Gastroesophageal sphincter (tissue), 4 donors: ENCODE measurements around the gene CCR2. TPM values are rescaled to one million over a fixed set of nuclear protein-coding genes. Genes with fewer than 3 reads are reported as not detected.
A peak's percentile ranks its signal among the peaks of the same experiment; 100 is the strongest.

Experiments
- ATAC-seq: fragments of 150-250 bp; one replicate; pipeline ENCODE4 v1.9.1; 2016; ENCODE audit warnings: mild to moderate bottlenecking, moderate library complexity
- H3K27ac ChIP-seq, 4 donors: fragments of 200-600 bp; sonication (generic) in 3 of 4; 1 replicate in 3 of 4; 2 replicates in 1 of 4; pipeline ENCODE4 v1.5.1; 2016 to 2019
- H3K27me3 ChIP-seq: fragments of 200-600 bp; sonication (generic); one replicate; pipeline ENCODE4 v1.5.1; 2019
- H3K36me3 ChIP-seq, 2 donors: fragments of 200-600 bp; sonication (generic); one replicate each; pipeline ENCODE4 v1.5.1; 2019; ENCODE audit warnings: control low read depth in 1 of 2
- H3K4me1 ChIP-seq, 3 donors: fragments of 200-600 bp; sonication (generic); 1 replicate in 2 of 3; 2 replicates in 1 of 3; pipeline ENCODE4 v1.5.1; 2016 to 2019; ENCODE audit warnings: control low read depth in 2 of 3
- H3K4me3 ChIP-seq, 2 donors: fragments of 200-600 bp; sonication (generic); one replicate each; pipeline ENCODE4 v1.5.1; 2019; ENCODE audit warnings: mild to moderate bottlenecking in 1 of 2, moderate library complexity in 1 of 2
- H3K9me3 ChIP-seq, 3 donors: fragments of 200-600 bp; sonication (generic); one replicate each; pipeline ENCODE4 v1.5.1; 2017 to 2019; ENCODE audit warnings: control low read depth in 2 of 3
- EP300 ChIP-seq: sonication (generic); formaldehyde crosslinking; IDR thresholded peaks from one replicate; pipeline ENCODE4 v1.6.1; 2017; ENCODE audit warnings: antibody characterized with exemption, mild to moderate bottlenecking
- POLR2A ChIP-seq, 2 donors: fragments of 450-650 bp; IDR thresholded peaks; one replicate each; pipeline ENCODE4 v1.6.1; 2017; ENCODE audit warnings: antibody characterized with exemption in 2 of 2, mild to moderate bottlenecking in 2 of 2, moderate library complexity in 1 of 2
- POLR2AphosphoS5 ChIP-seq: sonication (generic); formaldehyde crosslinking; IDR thresholded peaks from one replicate; pipeline ENCODE4 v1.6.1; 2017; ENCODE audit warnings: antibody characterized with exemption
- WGBS, 2 donors: methylation state at CpG; one replicate each; pipeline ENCODE4 v1.1.5; 2018; ENCODE audit warnings: low coverage in 1 of 2; 5-methylcytosine and 5-hydroxymethylcytosine counted together
- total RNA-seq, 4 donors: library from RNA; depleted of rRNA; stranded (reverse); fragments of >200 nt; gene quantifications; one replicate each; pipeline ENCODE4 v1.1.0, GENCODE V29; 2016
- TF ChIP-seq, protein P1 (sequence below), 4 experiments: fragments of 200-600 bp in 2 of 4; fragments of 450-650 bp in 2 of 4; sonication (generic) in 1 of 4; IDR thresholded peaks; one replicate each; pipeline ENCODE4 v1.5.1; 2017 to 2019; ENCODE audit warnings: antibody characterized with exemption in 4 of 4, mild to moderate bottlenecking in 2 of 4, moderate library complexity in 2 of 4

CCR2 gene
- total RNA-seq, 4 donors from 2014 or later: 0.77 to 3.9 (median 1.9) TPM

DNA sequence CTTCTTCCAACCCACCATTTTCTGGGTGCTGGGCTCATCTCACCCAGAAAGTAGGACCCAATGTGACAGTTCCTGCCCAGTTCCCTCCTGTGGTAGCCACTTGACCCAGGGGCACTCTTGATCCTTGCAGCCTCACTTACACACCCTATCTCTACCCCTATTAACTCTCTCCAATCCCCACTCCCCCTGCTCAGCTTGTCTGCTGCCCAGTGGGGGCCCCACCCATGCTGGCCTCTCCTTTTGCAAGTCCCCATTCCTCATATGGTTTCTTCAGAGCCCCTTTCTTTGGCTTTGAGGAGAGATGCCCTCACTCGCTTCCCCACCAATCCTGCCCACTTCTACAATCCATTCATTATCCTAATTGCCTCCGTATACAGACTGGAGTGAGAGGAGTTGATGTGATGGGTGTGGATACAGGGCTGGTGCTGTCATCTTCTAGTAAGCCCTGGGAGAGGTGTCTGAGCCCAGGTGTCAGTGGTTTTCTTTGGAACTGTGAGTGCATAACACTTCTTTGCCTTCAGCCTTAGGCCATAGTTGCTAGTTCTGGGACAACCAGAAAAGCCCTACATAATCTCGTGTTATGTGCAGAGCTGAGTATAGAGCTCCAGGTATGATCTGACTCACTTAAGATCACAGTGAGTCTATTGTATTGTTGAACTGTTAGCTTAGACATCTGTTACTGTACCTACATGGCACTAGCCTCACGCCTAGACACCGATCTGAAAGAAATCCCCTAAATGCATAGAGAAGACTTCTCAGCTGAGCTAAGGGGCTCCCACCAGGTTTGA, 12.0 kb downstream of the CCR2 start:
- Histone ChIP-seq H3K27me3 (peaks cover 41% of the 10 kb centered on the region), H3K9me3 (no peaks in the 10 kb centered on the region), H3K27ac (no peak overlapping the region), H3K4me3 (no peak overlapping the region), H3K36me3 (no peaks in the 10 kb centered on the region), H3K4me1 (no peaks in the 10 kb centered on the region)
- WGBS, 2 donors: 87 to 100% methylated on average over 1 to 3 of the region's 5 CpGs
- TF ChIP-seq POLR2A (IDR thresholded peaks at IDR 0.05): no peak
- TF ChIP-seq POLR2AphosphoS5: no peak
- TF ChIP-seq, protein P1, sequence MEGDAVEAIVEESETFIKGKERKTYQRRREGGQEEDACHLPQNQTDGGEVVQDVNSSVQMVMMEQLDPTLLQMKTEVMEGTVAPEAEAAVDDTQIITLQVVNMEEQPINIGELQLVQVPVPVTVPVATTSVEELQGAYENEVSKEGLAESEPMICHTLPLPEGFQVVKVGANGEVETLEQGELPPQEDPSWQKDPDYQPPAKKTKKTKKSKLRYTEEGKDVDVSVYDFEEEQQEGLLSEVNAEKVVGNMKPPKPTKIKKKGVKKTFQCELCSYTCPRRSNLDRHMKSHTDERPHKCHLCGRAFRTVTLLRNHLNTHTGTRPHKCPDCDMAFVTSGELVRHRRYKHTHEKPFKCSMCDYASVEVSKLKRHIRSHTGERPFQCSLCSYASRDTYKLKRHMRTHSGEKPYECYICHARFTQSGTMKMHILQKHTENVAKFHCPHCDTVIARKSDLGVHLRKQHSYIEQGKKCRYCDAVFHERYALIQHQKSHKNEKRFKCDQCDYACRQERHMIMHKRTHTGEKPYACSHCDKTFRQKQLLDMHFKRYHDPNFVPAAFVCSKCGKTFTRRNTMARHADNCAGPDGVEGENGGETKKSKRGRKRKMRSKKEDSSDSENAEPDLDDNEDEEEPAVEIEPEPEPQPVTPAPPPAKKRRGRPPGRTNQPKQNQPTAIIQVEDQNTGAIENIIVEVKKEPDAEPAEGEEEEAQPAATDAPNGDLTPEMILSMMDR (IDR thresholded peaks at IDR 0.05): no peak
- no peak for TF ChIP-seq EP300
- ATAC-seq: no peak

DNA sequence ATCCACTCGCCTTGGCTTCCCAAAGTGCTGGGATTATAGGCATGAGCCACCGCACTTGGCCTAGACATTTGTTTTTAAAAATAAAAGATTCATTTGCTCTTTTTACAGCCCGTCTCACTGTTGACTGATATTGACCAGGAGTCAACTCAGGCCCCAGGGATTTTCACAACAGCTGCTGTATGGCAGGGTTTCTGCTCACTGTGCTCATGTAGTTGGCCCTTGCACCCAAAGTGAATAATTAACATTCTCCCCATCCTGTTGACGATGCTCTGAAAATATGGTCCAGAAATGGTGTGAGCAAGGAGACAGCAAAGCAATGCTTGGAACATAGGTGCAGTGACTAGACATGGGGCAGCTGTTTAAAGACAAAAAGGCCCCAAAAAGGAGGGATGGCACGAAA, 13.9 kb downstream of the CCR2 start:
- peaks cover 52% of the 10 kb centered on the region for H3K27me3 ChIP-seq
- ATAC-seq: no peak
- TF ChIP-seq EP300: no peak
- TF ChIP-seq POLR2A (IDR thresholded peaks at IDR 0.05): no peak
- no peak for TF ChIP-seq POLR2AphosphoS5
- TF ChIP-seq, protein P1 (IDR thresholded peaks at IDR 0.05): no peak
- H3K9me3 ChIP-seq: no peaks in the 10 kb centered on the region
- no peaks in the 10 kb centered on the region for H3K36me3 ChIP-seq
- no peaks in the 10 kb centered on the region for H3K4me1 ChIP-seq
- no peak overlapping the region for H3K4me3 ChIP-seq
- WGBS, 2 donors: 67 to 100% methylated on average over 1 to 5 of the region's 5 CpGs
- no peak overlapping the region for H3K27ac ChIP-seq

DNA sequence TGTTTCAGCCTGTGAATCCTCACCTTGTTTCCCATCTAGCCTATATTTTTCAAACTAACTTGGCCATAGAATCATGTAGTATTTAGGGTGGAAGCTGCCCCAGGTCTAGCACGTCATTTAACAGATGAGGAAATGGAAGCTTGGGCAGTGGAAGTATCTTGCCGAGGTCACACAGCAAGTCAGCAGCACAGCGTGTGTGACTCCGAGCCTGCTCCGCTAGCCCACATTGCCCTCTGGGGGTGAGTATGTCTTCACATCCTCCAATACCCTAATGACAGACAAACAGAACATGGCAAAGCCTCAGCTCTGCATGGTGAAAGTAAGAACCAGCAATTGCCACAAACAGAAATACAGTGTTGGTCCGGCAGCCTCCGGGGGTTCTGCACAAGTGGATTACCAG, 14.7 kb downstream of the CCR2 start:
- peak; percentile 78 for ATAC-seq
- Histone ChIP-seq H3K4me1 (no peaks in the 10 kb centered on the region), H3K4me3 (no peak overlapping the region), H3K9me3 (no peaks in the 10 kb centered on the region), H3K27me3 (peaks cover 60% of the 10 kb centered on the region), H3K36me3 (no peaks in the 10 kb centered on the region), H3K27ac (no peak overlapping the region)
- WGBS, 2 donors: 68% methylated on average over 6 of the region's 7 CpGs; no CpG with 5 or more reads in 1 of the 2 donors
- TF ChIP-seq POLR2A (IDR thresholded peaks at IDR 0.05): no peak
- TF ChIP-seq EP300: no peak
- TF ChIP-seq, protein P1 (IDR thresholded peaks at IDR 0.05): peak in 1 of 4 experiments; percentile 32
- TF ChIP-seq POLR2AphosphoS5: no peak

DNA sequence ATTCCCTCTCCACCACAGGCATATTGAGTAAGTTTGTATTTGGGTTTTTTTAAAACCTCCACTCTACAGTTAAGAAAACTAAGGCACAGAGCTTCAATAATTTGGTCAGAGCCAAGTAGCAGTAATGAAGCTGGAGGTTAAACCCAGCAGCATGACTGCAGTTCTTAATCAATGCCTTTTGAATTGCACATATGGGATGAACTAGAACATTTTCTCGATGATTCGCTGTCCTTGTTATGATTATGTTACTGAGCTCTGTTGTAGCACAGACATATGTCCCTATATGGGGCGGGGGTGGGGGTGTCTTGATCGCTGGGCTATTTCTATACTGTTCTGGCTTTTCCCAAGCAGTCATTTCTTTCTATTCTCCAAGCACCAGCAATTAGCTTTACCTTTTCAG, 15.2 kb downstream of the CCR2 start:
- Histone ChIP-seq H3K4me3 (no peak overlapping the region), H3K4me1 (no peaks in the 10 kb centered on the region), H3K27me3 (peaks cover 63% of the 10 kb centered on the region), H3K9me3 (no peaks in the 10 kb centered on the region), H3K36me3 (no peaks in the 10 kb centered on the region), H3K27ac (no peak overlapping the region)
- no peak for ATAC-seq
- TF ChIP-seq, protein P1 (IDR thresholded peaks at IDR 0.05): no peak
- 73 to 91% methylated on average over 4 of the region's 4 CpGs for WGBS, 2 donors

DNA sequence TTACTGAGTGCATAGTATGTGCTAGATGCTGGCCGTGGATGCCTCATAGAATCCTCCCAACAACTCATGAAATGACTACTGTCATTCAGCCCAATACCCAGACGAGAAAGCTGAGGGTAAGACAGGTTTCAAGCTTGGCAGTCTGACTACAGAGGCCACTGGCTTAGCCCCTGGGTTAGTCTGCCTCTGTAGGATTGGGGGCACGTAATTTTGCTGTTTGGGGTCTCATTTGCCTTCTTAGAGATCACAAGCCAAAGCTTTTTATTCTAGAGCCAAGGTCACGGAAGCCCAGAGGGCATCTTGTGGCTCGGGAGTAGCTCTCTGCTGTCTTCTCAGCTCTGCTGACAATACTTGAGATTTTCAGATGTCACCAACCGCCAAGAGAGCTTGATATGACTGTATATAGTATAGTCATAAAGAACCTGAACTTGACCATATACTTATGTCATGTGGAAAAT, 15.8 kb downstream of the CCR2 start:
- no peak for ATAC-seq
- 67 to 71% methylated on average over 5 to 6 of the region's 6 CpGs for WGBS, 2 donors
- H3K27me3 ChIP-seq: peaks cover 69% of the 10 kb centered on the region
- no peaks in the 10 kb centered on the region for H3K4me1 ChIP-seq
- no peaks in the 10 kb centered on the region for H3K36me3 ChIP-seq
- no peak for TF ChIP-seq EP300
- H3K4me3 ChIP-seq: no peak overlapping the region
- H3K27ac ChIP-seq: no peak overlapping the region
- H3K9me3 ChIP-seq: no peaks in the 10 kb centered on the region
